CD4-positive, alpha-beta T cell treated with Interleukin-1 beta for 1 hour (primary cell): ENCODE measurements around the gene SCGB3A2.
A peak's percentile ranks its signal among the peaks of the same experiment; 100 is the strongest.

ENCODE experiments used
- DNase-seq, 2 donors: peaks; one replicate each; pipeline ENCODE4 v3.0.0-alpha.2; 2020 to 2022

SCGB3A2 gene, protein sequence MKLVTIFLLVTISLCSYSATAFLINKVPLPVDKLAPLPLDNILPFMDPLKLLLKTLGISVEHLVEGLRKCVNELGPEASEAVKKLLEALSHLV

DNA sequence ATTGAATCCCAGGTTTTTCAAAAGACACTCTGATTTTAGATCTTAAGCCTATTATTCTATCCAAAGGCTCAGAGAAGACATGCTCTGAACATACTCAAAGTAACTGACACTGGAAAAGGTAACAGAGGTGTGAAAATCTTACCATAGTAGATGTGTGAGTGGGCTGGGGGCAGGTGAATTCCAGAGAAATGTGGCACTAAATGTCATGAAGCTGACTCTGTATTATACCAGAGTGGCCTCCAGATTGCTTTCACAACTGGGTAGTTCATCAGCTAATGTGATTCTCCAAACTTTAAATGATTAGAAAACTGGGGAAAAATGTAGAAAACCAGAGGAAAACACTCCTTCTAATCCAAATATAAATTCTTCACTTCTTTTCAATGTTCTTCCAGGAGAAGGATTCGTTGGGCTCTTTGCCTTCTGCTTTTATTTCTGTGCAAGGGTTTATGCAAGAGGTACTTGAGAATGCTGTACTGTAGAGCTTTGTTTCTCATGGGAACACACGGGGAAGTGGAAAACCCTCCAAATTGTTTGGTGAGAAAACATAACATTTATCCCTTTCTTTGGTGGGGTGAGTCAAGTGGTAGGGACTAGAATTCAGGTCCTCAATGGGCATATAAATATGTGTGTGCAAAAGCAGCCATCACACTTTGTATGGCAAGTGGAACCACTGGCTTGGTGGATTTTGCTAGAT, at the start of gene SCGB3A2:
SCGB3A2 (plus strand) TSS at position 646 of the 694 bp plus-strand sequence. CDS start 93 bp downstream, outside the sequence.
- no peak for DNase-seq

DNA sequence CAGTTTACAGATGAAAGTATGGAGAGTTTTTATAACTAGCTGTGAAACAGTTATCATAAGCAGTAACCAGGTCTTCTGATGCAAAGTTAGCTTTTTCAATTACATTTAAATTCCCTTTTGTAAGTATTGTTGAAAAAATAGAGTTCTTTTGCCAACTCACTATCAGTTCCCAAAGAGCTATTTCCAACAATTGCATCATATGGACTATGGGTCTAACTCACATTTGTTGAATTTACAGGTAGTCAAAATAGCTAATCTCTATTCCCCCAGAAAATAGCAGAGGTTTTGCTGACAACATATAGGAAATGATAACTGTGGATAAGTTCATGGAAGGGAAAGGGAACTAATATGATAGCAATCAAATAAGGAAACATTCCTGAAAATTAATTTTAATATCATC, 48.5 kb upstream of the SCGB3A2 start:
- no peak for DNase-seq

DNA sequence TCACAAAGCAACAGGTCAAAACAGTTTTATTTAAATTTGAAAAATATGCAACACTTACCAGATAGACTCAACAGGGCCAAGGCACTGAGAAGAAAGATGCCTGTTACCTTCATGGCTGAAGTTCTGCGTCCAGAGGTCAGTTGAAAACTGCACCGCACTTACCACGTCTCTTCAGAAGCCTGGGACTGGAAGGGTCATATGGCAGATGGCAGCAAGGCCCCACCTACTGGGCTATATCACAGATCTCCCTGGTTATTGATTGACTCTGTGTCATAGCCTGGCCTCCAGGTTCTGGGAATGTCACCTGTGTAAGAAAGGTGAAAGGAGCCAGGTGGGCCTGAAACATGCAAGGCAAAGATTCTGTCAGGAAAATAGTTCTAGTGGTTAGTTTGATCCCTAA, 47.0 kb upstream of the SCGB3A2 start, which contains the start of gene SPINK1:
SPINK1 (minus strand) TSS at position 207 of the 400 bp plus-strand sequence; CDS start at position 113, 94 bp downstream.
- no peak for DNase-seq

- DNase-seq, result no peak
Measured at GRCh38 chr5:147832541-147832940, 46.0 kb upstream of the SCGB3A2 start.

GRCh38 chr5:147835386-147835798, 43.1 kb upstream of the SCGB3A2 start:
- DNase-seq, result no peak

DNA sequence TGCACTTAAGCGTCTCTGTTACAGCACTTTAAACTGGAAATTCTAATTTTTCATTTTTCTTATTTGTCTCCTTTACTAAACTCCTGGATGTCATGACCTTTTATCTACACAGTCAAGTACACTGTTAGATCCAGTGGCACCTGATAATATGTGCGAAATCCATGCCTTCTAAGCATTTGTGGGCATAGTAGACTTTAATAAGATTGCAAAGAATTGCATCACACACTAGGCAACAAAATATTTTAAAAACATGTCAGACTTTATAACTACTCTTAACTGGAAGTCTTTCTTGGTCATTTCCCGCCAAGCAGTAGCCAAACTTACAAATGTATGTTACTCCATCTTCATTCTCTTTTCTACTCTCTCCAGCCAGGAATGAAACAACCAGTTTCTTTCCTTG, 42.1 kb upstream of the SCGB3A2 start:
- no peak for DNase-seq

- no peak for DNase-seq
Measured at GRCh38 chr5:147842869-147843268, 35.6 kb upstream of the SCGB3A2 start.

- no peak for DNase-seq
Measured at GRCh38 chr5:147844846-147845245, 33.7 kb upstream of the SCGB3A2 start.

DNA sequence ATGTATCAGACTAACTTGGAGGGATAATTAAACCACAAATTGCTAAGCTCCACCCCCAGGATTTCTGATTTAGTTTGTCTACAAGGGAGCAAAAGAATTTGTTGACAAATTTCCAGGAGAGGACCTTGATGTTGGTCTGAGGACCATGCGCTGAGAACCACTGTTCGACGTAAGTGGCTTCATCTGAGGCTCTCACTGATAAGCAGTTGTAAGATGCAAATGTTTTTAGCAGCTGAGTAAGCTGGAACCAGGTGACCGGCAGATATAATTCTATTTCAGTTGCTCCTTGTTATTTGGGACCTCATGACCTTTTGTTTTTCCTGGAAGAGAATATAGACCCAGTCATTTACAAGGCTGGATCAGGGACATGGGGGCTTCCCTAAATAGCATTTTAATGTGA, 32.9 kb upstream of the SCGB3A2 start:
- DNase-seq, result no peak

- no peak for DNase-seq
Measured at GRCh38 chr5:147849226-147849625, 29.3 kb upstream of the SCGB3A2 start.

- DNase-seq, result no peak
Measured at GRCh38 chr5:147851578-147851977, 26.9 kb upstream of the SCGB3A2 start.

DNA sequence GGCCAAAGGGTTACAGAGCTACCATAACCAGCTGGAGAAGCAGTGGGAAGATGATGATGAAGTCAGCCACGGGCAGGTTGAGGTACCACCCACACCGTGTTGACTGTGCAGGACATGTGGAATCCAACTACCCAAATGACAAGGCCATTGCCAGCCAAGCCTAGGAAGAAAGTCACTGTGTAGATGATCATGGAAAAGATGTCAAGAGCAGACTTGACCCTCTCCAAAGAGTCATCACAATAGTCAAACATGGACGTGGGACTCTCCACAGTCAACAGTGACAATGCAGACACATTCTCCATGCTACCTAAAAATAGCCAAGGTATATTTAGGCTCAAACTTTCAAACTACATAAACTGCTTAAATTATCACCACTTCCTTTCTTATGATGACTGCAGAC, 26.1 kb upstream of the SCGB3A2 start:
- no peak for DNase-seq

DNA sequence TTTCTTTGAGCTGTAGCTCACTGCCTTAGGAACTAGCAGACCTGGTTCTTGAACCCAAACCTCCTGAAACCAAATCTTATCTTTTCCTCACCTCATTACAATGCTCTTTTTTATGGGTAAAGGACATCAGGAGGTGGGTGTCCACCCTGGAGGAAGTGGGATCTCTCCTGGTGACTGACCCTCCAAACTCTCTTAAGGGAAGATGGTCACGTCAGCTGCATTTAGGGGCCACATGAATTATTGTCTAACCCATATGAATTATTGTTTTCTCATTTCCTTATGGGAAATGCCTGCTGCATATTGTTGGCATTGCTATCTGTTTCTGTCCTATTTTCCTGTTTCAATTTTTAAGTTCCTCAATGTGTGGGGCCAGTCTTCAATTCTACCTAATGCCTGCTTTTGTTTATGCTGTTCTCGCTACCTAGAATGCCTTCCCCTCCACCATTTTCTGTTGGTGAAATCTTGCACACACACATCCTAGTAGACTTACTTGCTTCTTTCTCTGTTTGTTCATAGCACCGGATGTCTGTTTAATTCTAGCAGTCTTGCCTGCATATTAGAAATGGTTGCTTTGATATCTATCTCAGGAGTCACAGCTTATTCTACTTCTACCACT, 25.0 kb upstream of the SCGB3A2 start:
- no peak for DNase-seq

DNA sequence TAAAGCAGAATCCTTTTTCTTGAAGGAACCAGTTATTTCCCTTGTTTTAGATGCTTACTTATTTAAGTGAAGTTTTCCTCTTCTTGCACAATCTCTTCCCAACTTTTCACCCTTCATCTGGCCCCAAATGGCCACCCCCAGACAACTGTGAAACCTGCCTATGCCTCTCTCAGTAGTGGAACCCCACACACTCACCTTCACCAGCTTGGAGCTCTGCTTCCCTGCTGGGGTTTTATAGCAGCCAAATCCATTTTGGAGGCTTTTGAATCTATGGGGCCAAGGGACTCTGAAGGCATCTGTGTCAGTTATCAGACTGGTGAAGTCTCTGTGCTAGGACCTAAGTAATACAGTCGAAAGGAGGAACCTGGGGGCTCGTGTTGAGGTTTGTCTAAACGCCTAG, 24.2 kb upstream of the SCGB3A2 start:
- DNase-seq, result no peak

- no peak for DNase-seq
Measured at GRCh38 chr5:147854894-147855773, 23.4 kb upstream of the SCGB3A2 start.

DNA sequence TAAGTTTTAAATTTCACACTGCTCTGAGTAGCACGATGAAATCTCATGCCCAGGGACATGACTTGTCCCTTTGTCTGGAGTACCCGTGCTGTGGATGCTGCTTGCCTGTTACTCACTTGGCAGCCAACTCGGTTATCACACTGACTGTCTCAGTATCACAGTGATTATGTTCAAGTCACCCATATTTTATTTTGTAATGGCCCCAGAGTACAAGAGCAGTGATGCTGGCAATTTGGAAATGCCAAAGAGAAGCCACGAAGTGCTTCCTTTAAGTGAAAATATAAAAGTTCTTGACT, 22.8 kb upstream of the SCGB3A2 start:
- DNase-seq, result no peak

- no peak for DNase-seq
Measured at GRCh38 chr5:147856801-147857200, 21.7 kb upstream of the SCGB3A2 start.

DNA sequence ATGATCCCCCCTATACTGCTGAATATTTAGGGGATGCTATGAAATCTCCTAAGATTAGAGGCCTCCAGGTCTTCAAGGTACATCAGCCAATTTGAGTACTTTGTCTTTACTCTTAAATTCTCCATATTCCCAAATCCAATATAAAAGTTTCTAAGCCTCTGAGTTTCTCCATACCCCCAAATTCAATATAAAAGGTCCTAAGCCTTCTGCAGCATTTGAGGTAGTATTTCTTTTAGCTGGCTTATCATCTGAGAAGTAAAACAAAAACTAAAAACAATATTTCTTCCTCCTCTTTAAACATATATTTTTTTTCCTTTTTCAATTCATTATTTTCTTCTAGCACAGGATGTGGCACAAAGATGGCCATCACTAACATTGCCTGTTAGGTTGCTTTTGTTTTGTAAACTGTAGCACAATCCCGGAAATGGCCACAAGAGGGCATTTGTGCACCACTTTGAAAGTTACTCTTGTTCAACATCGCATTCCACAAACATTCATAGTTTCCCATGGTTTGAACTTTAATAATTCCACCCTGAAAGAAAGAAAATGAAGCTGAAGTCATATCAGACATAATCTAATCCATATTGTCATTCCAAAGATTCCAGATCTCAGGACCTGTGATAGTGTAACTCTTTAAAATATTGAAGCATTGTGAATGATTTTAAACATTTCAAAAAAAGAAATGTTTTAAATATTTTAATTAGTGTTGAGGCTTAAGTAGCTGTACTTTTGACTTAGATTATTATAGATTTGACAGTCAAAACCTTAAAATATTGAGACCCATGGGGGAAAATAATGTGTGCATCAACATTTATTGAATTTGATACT, 21.0 kb upstream of the SCGB3A2 start:
- peak; percentile 13 to 41 for DNase-seq

GRCh38 chr5:147858565-147858964, 19.9 kb upstream of the SCGB3A2 start:
- DNase-seq, result no peak

- no peak for DNase-seq
Measured at GRCh38 chr5:147859962-147860640, 18.4 kb upstream of the SCGB3A2 start.

- DNase-seq, result no peak
Measured at GRCh38 chr5:147860641-147861025, 17.9 kb upstream of the SCGB3A2 start.
